GM19351 (cell line): Measurements from ENCODE around the gene ABCA3.
"Not testable (repeated sequence)": the region's sequence is repeated elsewhere in the genome, so short reads cannot be mapped to it uniquely, and the experiment has no call there.

ENCODE experiments used
- ATAC-seq: cut with Tn5 transposase; IDR thresholded peaks from one replicate; pipeline ENCODE4 v1.9.1; 2021; ENCODE audit warnings: mild to moderate bottlenecking, moderate library complexity; ENCODE audit not compliant: unreplicated experiment

The ABCA3 gene

GRCh38 chr16:2280981-2281542, 59.5 kb downstream of the ABCA3 start:
- ATAC-seq = no peak

GRCh38 chr16:2280461-2280860, 60.1 kb downstream of the ABCA3 start:
- ATAC-seq = no peak

GRCh38 chr16:2278956-2279800, 61.4 kb downstream of the ABCA3 start:
- no peak for ATAC-seq

GRCh38 chr16:2278272-2278608, 62.3 kb downstream of the ABCA3 start:
- no peak for ATAC-seq

GRCh38 chr16:2277466-2278271, 62.9 kb downstream of the ABCA3 start:
- ATAC-seq = no peak

- ATAC-seq = no peak
Observed at GRCh38 chr16:2276368-2277195, 63.9 kb downstream of the ABCA3 start.

GRCh38 chr16:2275476-2276367, 64.8 kb downstream of the ABCA3 start:
- ATAC-seq = no peak

GRCh38 chr16:2273931-2274330, 66.6 kb downstream of the ABCA3 start:
- no peak for ATAC-seq

- no peak for ATAC-seq
Observed at GRCh38 chr16:2273484-2273883, 67.0 kb downstream of the ABCA3 start.

- ATAC-seq = no peak
Observed at GRCh38 chr16:2271848-2272461, 68.6 kb downstream of the ABCA3 start.

GRCh38 chr16:2270588-2271470, 69.7 kb downstream of the ABCA3 start:
- ATAC-seq = no peak

- ATAC-seq = no peak
Observed at GRCh38 chr16:2270070-2270462, 70.5 kb downstream of the ABCA3 start.

GRCh38 chr16:2267913-2268666, 72.4 kb downstream of the ABCA3 start, which contains the start of gene RNPS1:
RNPS1 (minus strand) TSS chr16:2268126; CDS start chr16:2264643, 3,483 bp downstream.
- ATAC-seq = peak; percentile 81

GRCh38 chr16:2267505-2267912, 73.0 kb downstream of the ABCA3 start:
- ATAC-seq = peak; percentile 52

- ATAC-seq = not testable (repeated sequence)
Observed at GRCh38 chr16:2266887-2267286, 73.6 kb downstream of the ABCA3 start.

GRCh38 chr16:2263026-2263425, 77.5 kb downstream of the ABCA3 start:
- not testable (repeated sequence) for ATAC-seq

- ATAC-seq = no peak
Observed at GRCh38 chr16:2260250-2260649, 80.3 kb downstream of the ABCA3 start.

GRCh38 chr16:2258530-2258929, 82.0 kb downstream of the ABCA3 start:
- ATAC-seq = not testable (repeated sequence)
